GM18519 (cell line): Measurements from ENCODE around the gene FOXC2.

Experiments used
- ATAC-seq: cut with Tn5 transposase; IDR thresholded peaks from one replicate; pipeline ENCODE4 v1.9.1; 2021; ENCODE audit warnings: mild to moderate bottlenecking, moderate library complexity; ENCODE audit not compliant: unreplicated experiment, low FRiP score

The FOXC2 gene

GRCh38 chr16:86609115-86609514, 42.5 kb downstream of the FOXC2 start:
- no peak for ATAC-seq

- no peak for ATAC-seq
Measured at GRCh38 chr16:86609661-86610060, 43.0 kb downstream of the FOXC2 start.

GRCh38 chr16:86610779-86611524, 44.3 kb downstream of the FOXC2 start:
- no peak for ATAC-seq

DNA sequence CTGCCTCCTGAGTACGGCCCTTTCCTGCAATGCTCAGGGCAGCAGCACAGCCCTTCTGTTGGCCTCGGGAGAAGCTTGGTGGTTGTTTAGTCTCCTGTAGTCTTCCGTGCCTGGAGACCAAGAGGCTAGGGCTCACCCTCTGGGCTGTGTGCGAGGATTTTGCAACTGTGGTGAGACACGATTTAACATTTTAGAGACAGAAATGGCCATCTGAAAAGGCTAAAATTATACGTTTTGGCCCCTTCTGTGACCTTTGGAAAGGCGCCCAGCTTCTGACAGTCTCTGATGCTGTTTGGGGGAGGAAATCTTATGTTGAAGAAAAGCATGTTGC, 44.9 kb downstream of the FOXC2 start:
- ATAC-seq: no peak

GRCh38 chr16:86611941-86612340, 45.3 kb downstream of the FOXC2 start:
- ATAC-seq: no peak

GRCh38 chr16:86614699-86615098, 48.1 kb downstream of the FOXC2 start:
- ATAC-seq: no peak

DNA sequence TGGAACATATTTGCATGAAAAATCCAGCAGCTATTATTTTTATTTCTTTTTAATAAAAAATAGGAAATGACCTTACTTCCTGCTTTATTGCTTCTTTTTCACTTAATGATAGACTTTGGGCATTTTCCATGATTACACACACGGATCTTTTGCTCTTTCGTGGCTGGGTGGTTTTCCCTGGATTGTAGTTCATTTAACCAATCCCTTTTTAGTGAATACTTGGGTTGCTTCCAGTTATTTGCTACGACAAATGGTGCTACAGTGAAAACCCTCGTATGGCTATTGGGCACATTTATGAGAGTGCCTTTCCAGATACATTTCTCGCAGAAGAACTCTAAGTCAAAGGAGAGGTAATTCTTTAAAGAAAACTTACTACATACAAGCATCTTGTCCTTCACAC, 50.3 kb downstream of the FOXC2 start:
- ATAC-seq: no peak

DNA sequence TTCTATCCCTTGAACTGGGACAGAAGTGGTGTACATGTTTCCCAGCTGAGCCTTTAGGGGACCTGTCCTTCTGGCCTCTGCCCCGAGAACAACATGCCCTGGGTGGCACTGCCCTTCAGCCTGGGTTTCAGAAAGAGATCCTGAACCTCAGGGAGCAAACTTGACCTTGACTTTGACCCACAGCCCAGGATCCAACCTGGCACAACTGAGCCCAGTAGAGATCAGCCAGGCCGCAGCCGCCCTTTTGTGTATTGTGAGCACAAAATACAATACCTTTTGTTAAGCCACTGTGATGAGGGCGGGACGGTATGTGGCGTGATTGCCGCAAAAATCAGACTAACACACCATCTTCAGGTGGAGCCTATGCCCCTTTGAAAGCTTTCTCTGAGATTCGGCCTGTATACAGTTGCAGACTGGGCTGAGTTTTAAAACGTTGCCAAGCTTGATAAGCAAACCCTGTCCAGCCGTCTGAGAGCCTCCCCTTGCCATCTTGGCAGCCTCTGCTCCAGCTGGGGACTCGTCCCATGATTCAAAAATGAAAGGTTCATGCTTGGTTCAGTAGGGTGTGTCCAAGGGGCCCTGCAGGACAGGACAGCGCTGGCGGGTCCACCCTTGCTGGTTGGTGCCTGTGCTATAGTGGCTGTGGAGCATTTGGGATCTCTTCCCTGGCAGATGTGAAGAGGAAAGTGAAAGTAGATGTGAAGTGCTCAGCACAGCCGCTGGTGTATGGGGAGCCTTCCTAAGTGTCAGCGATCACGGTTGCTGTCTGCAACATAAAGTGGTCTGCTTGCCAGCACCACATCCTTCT, 52.0 kb downstream of the FOXC2 start:
- no peak for ATAC-seq
